Stomach (tissue), 4 donors: ENCODE measurements around the gene COL25A1.

Source experiments
- POLR2A ChIP-seq, 4 donors: fragments of 450-650 bp; IDR thresholded peaks; one replicate each; pipeline ENCODE4 v1.6.1; 2016; ENCODE audit warnings: antibody characterized with exemption in 4 of 4, control low read depth in 2 of 4, mild to moderate bottlenecking in 1 of 4, moderate library complexity in 1 of 4
- POLR2AphosphoS5 ChIP-seq, 3 donors: sonication (generic); formaldehyde crosslinking; IDR thresholded peaks; one replicate each; pipeline ENCODE4 v1.6.1; 2016; ENCODE audit warnings: antibody characterized with exemption in 3 of 3

GRCh38 chr4:108926061-108926460, 376.4 kb downstream of the COL25A1 start:
- no peak for TF ChIP-seq POLR2A (IDR thresholded peaks at IDR 0.05)
- TF ChIP-seq POLR2AphosphoS5 (IDR thresholded peaks at IDR 0.05) = no peak
